Heart left ventricle (tissue), 13 donors: Measurements from ENCODE around the gene RANBP3.

ENCODE experiments used
- CTCF ChIP-seq, 12 donors: fragments of 200-600 bp; sonication (generic) in 4 of 12; IDR thresholded peaks; one replicate each; pipeline versions ENCODE4 v1.5.0 to v1.8.0; 2018 to 2022; ENCODE audit warnings: antibody characterized with exemption in 12 of 12, mild to moderate bottlenecking in 5 of 12
- POLR2A ChIP-seq, 2 donors: fragments of 450-650 bp; IDR thresholded peaks; one replicate each; pipeline ENCODE4 v1.6.1; 2017; ENCODE audit warnings: antibody characterized with exemption in 2 of 2, mild to moderate bottlenecking in 2 of 2, moderate library complexity in 2 of 2
- donor health status: ischemic (EF 13 %, LVEDD 7.1; RV severe dilation, severe dysfunction).
- donor health status: DM: no; HTN: yes; CAD: no.
- donor health status: DM: no; HTN: no; CAD: no.
- donor health status: ischemic (EF 25% LVEDD 6.9; RV normal size, moderate dysfunction).
- donor health status: ischemic (EF 25% LVEDD 5.7; RV mildly dilated, moderate dysfunction).
- donor health status: ischemic (EF 35%, LVEDD 5.7; RV mildly dilated, moderate dysfunction).
- donor health status: nonischemic (EF 11% LVEDD 7.7; RV severe dilation, severe dysfunction).
- donor health status: DM: yes; HTN: yes; CAD: no.
- donor health status: PGD.
- donor health status: ischemic (EF 29% LVEDD 5.4; RV normal size, mild dysfunction).
- donor health status: nonischemic (EF 23%, LVEDD 6.1; RV moderate dilation, normal function).

DNA sequence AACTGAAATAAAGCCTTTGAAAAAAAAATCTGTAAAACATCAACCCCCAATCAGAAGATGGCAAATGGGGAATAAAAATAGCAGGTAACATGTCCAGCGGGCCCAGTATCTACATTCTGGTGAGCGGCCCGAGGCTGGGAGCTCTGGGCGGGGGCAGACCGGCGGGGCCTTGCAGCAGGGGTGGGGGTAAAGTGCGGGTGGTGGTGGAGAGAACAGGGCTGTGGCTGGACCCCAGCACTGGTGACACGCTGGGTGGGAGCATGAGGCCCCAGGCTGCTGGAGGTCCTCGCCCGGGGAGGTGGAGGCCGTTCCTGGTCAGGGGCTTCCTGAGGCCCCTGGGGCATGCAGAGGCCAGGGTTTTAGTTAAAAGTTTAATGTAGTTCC, 62.2 kb downstream of the RANBP3 start:
- TF ChIP-seq CTCF (IDR thresholded peaks at IDR 0.05) = no peak
- TF ChIP-seq POLR2A (IDR thresholded peaks at IDR 0.05) = no peak
